ENCODE data around the gene SRGAP2C. TPM values are rescaled to one million over a fixed set of nuclear protein-coding genes. Genes with fewer than 3 reads are reported as not detected.
"Not testable (repeated sequence)": the region's sequence is repeated elsewhere in the genome, so short reads cannot be mapped to it uniquely, and the experiment has no call there.

SRGAP2C gene
- total RNA-seq, 3 donors from 2014 or later: 9.8 to 10.4 (median 10.3) TPM

- not testable (repeated sequence) for H3K36me3 Mint-ChIP-seq (ENCODE audit: insufficient read depth); H3K9me3 Mint-ChIP-seq; DNase-seq; H3K4me3 Mint-ChIP-seq; ATAC-seq; H3K4me1 Mint-ChIP-seq (ENCODE audit: low read depth); H3K27me3 Mint-ChIP-seq (ENCODE audit: low read depth)
Measured at GRCh38 chr1:121369959-121370358, 185.2 kb downstream of the SRGAP2C start.

- not testable (repeated sequence) for DNase-seq, H3K4me3 Mint-ChIP-seq
- ATAC-seq: peak; percentile 51 to 89
Measured at GRCh38 chr1:121374851-121375367, 190.1 kb downstream of the SRGAP2C start.

GRCh38 chr1:121376986-121377385, 192.2 kb downstream of the SRGAP2C start:
- DNase-seq; H3K4me1 Mint-ChIP-seq (ENCODE audit: low read depth); ATAC-seq: not testable (repeated sequence)

More at GRCh38 chr1:121374851-121375367, 190.1 kb downstream of the SRGAP2C start:
- H3K9me3 Mint-ChIP-seq; H3K27me3 Mint-ChIP-seq (ENCODE audit: low read depth); H3K36me3 Mint-ChIP-seq (ENCODE audit: insufficient read depth); H3K4me1 Mint-ChIP-seq (ENCODE audit: low read depth): not testable (repeated sequence)

GRCh38 chr1:121378757-121379156, 194.0 kb downstream of the SRGAP2C start:
- H3K4me3 Mint-ChIP-seq; H3K27me3 Mint-ChIP-seq (ENCODE audit: low read depth): not testable (repeated sequence)

More at GRCh38 chr1:121376986-121377385, 192.2 kb downstream of the SRGAP2C start:
- not testable (repeated sequence) for H3K36me3 Mint-ChIP-seq (ENCODE audit: insufficient read depth); H3K9me3 Mint-ChIP-seq; H3K27me3 Mint-ChIP-seq (ENCODE audit: low read depth); H3K4me3 Mint-ChIP-seq

GRCh38 chr1:121384754-121385153, 200.0 kb downstream of the SRGAP2C start:
- not testable (repeated sequence) for H3K27me3 Mint-ChIP-seq (ENCODE audit: low read depth); DNase-seq; H3K36me3 Mint-ChIP-seq (ENCODE audit: insufficient read depth); H3K4me3 Mint-ChIP-seq; H3K9me3 Mint-ChIP-seq; ATAC-seq; H3K4me1 Mint-ChIP-seq (ENCODE audit: low read depth)

More at GRCh38 chr1:121378757-121379156, 194.0 kb downstream of the SRGAP2C start:
- not testable (repeated sequence) for H3K4me1 Mint-ChIP-seq (ENCODE audit: low read depth); H3K36me3 Mint-ChIP-seq (ENCODE audit: insufficient read depth); ATAC-seq; H3K9me3 Mint-ChIP-seq; DNase-seq

- ATAC-seq; H3K36me3 Mint-ChIP-seq (ENCODE audit: insufficient read depth); H3K27me3 Mint-ChIP-seq (ENCODE audit: low read depth); H3K4me3 Mint-ChIP-seq; DNase-seq; H3K4me1 Mint-ChIP-seq (ENCODE audit: low read depth); H3K9me3 Mint-ChIP-seq: not testable (repeated sequence)
Measured at GRCh38 chr1:121385162-121385561, 200.4 kb downstream of the SRGAP2C start.

GRCh38 chr1:121385563-121386288, 201.0 kb downstream of the SRGAP2C start:
- H3K4me3 Mint-ChIP-seq; H3K4me1 Mint-ChIP-seq (ENCODE audit: low read depth); H3K36me3 Mint-ChIP-seq (ENCODE audit: insufficient read depth); H3K9me3 Mint-ChIP-seq; DNase-seq; H3K27me3 Mint-ChIP-seq (ENCODE audit: low read depth); ATAC-seq: not testable (repeated sequence)

- not testable (repeated sequence) for H3K9me3 Mint-ChIP-seq; H3K36me3 Mint-ChIP-seq (ENCODE audit: insufficient read depth); H3K4me1 Mint-ChIP-seq (ENCODE audit: low read depth); H3K27me3 Mint-ChIP-seq (ENCODE audit: low read depth); DNase-seq; ATAC-seq; H3K4me3 Mint-ChIP-seq
Measured at GRCh38 chr1:121386319-121386948, 201.7 kb downstream of the SRGAP2C start.

- H3K27me3 Mint-ChIP-seq (ENCODE audit: low read depth); ATAC-seq; DNase-seq; H3K4me1 Mint-ChIP-seq (ENCODE audit: low read depth); H3K36me3 Mint-ChIP-seq (ENCODE audit: insufficient read depth); H3K4me3 Mint-ChIP-seq; H3K9me3 Mint-ChIP-seq: not testable (repeated sequence)
Measured at GRCh38 chr1:121389895-121390560, 205.3 kb downstream of the SRGAP2C start.

- H3K4me1 Mint-ChIP-seq (ENCODE audit: low read depth); H3K4me3 Mint-ChIP-seq; H3K36me3 Mint-ChIP-seq (ENCODE audit: insufficient read depth); H3K27me3 Mint-ChIP-seq (ENCODE audit: low read depth); H3K9me3 Mint-ChIP-seq; ATAC-seq; DNase-seq: not testable (repeated sequence)
Measured at GRCh38 chr1:121392130-121392529, 207.4 kb downstream of the SRGAP2C start.

GRCh38 chr1:121395718-121396201, 211.0 kb downstream of the SRGAP2C start:
- DNase-seq: not testable (repeated sequence)

GRCh38 chr1:121396335-121397081, 211.7 kb downstream of the SRGAP2C start:
- not testable (repeated sequence) for H3K36me3 Mint-ChIP-seq (ENCODE audit: insufficient read depth); DNase-seq; ATAC-seq
- Mint-ChIP-seq H3K4me3 (peak overlapping the region; percentile 87), H3K27me3 (ENCODE audit: low read depth) (peaks cover 15% of the 10 kb centered on the region), H3K9me3 (peaks cover 17% of the 10 kb centered on the region), H3K4me1 (ENCODE audit: low read depth) (peaks cover 15% of the 10 kb centered on the region)

More at GRCh38 chr1:121395718-121396201, 211.0 kb downstream of the SRGAP2C start:
- not testable (repeated sequence) for H3K9me3 Mint-ChIP-seq; H3K4me1 Mint-ChIP-seq (ENCODE audit: low read depth); ATAC-seq; H3K36me3 Mint-ChIP-seq (ENCODE audit: insufficient read depth)
- peak overlapping the region; percentile 78 for H3K4me3 Mint-ChIP-seq
- H3K27me3 Mint-ChIP-seq (ENCODE audit: low read depth): peaks cover 15% of the 10 kb centered on the region

- peak overlapping the region; percentile 87 for H3K4me3 Mint-ChIP-seq
- ATAC-seq; H3K36me3 Mint-ChIP-seq (ENCODE audit: insufficient read depth); DNase-seq: not testable (repeated sequence)
- peaks cover 17% of the 10 kb centered on the region for H3K9me3 Mint-ChIP-seq
- H3K4me1 Mint-ChIP-seq (ENCODE audit: low read depth): peaks cover 15% of the 10 kb centered on the region
- peaks cover 15% of the 10 kb centered on the region for H3K27me3 Mint-ChIP-seq (ENCODE audit: low read depth)
Measured at GRCh38 chr1:121397101-121397500, 212.3 kb downstream of the SRGAP2C start.

- Mint-ChIP-seq H3K4me1 (ENCODE audit: low read depth) (peaks cover 15% of the 10 kb centered on the region), H3K9me3 (peaks cover 17% of the 10 kb centered on the region), H3K27me3 (ENCODE audit: low read depth) (peaks cover 15% of the 10 kb centered on the region)
- H3K36me3 Mint-ChIP-seq (ENCODE audit: insufficient read depth); ATAC-seq; H3K4me3 Mint-ChIP-seq; DNase-seq: not testable (repeated sequence)
Measured at GRCh38 chr1:121399193-121399592, 214.4 kb downstream of the SRGAP2C start.

Measured in activated T-cell treated with anti-CD3 and anti-CD28 coated beads, Interleukin-2, amount 50 U/mL, for 4 hours (primary cell).